BE2C (cell line): ENCODE results near the gene RAB27B.

Experiments
- DNase-seq: peaks from one replicate; pipeline ENCODE4 v3.0.0-alpha.2; 2020
- H3K27me3 ChIP-seq: fragments of 250-450 bp; sonication (Bioruptor Pico); 2 replicates; pipeline ENCODE4 v1.5.1; 2020; ENCODE audit warnings: mild to moderate bottlenecking
- H3K36me3 ChIP-seq: fragments of 250-450 bp; sonication (Bioruptor Pico); 2 replicates; pipeline ENCODE4 v1.5.1; 2020; ENCODE audit warnings: mild to moderate bottlenecking
- H3K4me1 ChIP-seq: fragments of 250-450 bp; sonication (Bioruptor Pico); 2 replicates; pipeline ENCODE4 v1.5.1; 2020
- H3K4me3 ChIP-seq: 2 replicates; pipeline ENCODE4 v1.5.1; 2011; ENCODE audit warnings: low read depth, low read length
- H3K9me3 ChIP-seq: fragments of 250-450 bp; sonication (Bioruptor Pico); 2 replicates; pipeline ENCODE4 v1.5.1; 2020
- TF ChIP-seq, protein P1 (sequence below): IDR thresholded peaks from 2 replicates; pipeline ENCODE4 v1.5.1; 2012; ENCODE audit warnings: mild to moderate bottlenecking, low read depth, low read length

RAB27B gene

DNA sequence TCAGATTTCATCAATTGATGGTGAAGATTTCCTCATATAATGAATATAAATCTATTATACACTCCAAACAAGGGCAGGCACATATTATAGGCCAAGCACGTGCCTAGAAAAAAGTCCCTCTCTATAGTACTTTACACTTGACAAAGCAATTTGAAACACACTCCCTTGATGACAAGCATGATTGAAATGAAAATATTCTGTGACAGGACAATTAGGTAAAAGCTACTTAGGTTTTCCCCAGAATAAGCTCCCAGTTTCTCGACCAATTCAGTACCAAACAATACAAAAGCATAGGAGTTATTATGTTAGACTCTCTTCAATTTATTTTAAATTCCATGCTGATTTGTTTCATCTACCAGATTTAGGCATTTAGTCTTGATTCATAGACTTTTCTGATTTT is 83.3 kb downstream of the RAB27B start:
- no peak for DNase-seq
- Histone ChIP-seq H3K36me3 (no peaks in the 10 kb centered on the region), H3K9me3 (no peaks in the 10 kb centered on the region), H3K4me1 (no peaks in the 10 kb centered on the region), H3K4me3 (no peak overlapping the region), H3K27me3 (no peaks in the 10 kb centered on the region)
- TF ChIP-seq, protein P1, sequence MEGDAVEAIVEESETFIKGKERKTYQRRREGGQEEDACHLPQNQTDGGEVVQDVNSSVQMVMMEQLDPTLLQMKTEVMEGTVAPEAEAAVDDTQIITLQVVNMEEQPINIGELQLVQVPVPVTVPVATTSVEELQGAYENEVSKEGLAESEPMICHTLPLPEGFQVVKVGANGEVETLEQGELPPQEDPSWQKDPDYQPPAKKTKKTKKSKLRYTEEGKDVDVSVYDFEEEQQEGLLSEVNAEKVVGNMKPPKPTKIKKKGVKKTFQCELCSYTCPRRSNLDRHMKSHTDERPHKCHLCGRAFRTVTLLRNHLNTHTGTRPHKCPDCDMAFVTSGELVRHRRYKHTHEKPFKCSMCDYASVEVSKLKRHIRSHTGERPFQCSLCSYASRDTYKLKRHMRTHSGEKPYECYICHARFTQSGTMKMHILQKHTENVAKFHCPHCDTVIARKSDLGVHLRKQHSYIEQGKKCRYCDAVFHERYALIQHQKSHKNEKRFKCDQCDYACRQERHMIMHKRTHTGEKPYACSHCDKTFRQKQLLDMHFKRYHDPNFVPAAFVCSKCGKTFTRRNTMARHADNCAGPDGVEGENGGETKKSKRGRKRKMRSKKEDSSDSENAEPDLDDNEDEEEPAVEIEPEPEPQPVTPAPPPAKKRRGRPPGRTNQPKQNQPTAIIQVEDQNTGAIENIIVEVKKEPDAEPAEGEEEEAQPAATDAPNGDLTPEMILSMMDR = no peak

DNA sequence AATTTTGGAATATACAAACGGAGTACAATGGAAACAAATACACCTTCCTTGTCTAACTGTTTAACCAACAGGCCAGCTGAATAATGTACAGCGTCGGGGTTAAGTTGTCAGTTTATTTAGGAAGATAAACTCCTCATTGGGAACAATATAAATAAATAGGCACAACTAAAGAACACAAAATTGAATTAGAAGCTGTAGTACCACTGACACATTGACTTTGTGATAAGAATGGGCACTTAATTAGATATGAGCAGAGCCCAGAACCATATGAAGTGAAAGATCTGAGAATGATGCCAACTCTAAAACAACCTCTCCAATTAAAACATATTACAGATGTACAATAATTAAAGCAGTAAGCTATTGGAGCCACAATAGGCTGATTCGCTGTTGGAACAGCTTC is 86.5 kb downstream of the RAB27B start:
- Histone ChIP-seq H3K9me3 (no peaks in the 10 kb centered on the region), H3K27me3 (no peaks in the 10 kb centered on the region), H3K4me3 (no peak overlapping the region), H3K36me3 (no peaks in the 10 kb centered on the region), H3K4me1 (peaks cover 6% of the 10 kb centered on the region; the same call in 1 of the 2 replicates)
- no peak for DNase-seq
- TF ChIP-seq, protein P1 = no peak

DNA sequence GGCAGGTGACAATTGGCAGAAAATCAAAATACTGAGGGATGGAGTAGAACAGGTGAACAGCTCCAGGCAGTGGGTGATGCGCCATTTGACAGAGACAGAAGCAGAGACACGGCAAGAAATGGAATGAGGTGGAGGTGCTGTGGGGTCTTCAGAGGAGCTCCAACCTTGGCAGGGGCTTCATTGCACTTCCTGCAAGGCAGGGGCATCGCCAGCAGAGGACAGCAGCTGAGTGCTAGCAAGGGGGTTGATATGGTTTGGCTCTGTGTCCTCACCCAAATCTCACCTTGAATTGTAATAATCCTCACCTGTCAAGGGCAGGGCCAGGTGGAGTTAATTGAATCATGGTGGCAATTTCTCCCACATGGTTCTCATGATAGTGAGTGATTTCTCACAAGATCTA is 88.2 kb downstream of the RAB27B start:
- Histone ChIP-seq H3K36me3 (no peaks in the 10 kb centered on the region), H3K4me1 (peaks cover 6% of the 10 kb centered on the region; the same call in 1 of the 2 replicates), H3K27me3 (no peaks in the 10 kb centered on the region), H3K4me3 (no peak overlapping the region), H3K9me3 (no peaks in the 10 kb centered on the region)
- TF ChIP-seq, protein P1 = 0 out of 2 replicates have a peak, but pooled peaks have one; percentile 5
- no peak for DNase-seq

DNA sequence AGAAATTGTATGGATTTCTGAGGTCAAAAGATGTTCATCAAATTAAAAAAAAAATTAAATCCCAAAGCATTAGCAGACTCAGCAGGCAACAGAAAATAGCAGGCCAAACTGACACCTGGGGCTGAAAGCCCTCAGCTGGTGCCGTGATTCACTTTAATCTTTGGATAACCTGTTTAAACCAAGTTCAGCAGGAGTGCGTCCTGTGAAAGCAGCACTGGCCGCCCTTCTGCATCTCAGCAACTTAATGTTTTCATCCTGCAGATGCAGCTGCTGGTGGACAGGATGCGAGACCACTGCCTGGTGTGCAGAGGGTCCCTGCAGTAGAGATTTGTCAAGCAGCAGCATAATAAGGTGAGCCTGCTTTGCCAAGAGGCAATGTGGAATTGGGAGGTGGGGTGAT is 89.8 kb downstream of the RAB27B start:
- no peaks in the 10 kb centered on the region for H3K9me3 ChIP-seq
- peak; percentile 42 for DNase-seq
- TF ChIP-seq, protein P1 = no peak
- no peaks in the 10 kb centered on the region for H3K27me3 ChIP-seq
- H3K4me3 ChIP-seq = no peak overlapping the region
- no peaks in the 10 kb centered on the region for H3K36me3 ChIP-seq
- H3K4me1 ChIP-seq = peaks cover 6% of the 10 kb centered on the region; the same call in 1 of the 2 replicates

DNA sequence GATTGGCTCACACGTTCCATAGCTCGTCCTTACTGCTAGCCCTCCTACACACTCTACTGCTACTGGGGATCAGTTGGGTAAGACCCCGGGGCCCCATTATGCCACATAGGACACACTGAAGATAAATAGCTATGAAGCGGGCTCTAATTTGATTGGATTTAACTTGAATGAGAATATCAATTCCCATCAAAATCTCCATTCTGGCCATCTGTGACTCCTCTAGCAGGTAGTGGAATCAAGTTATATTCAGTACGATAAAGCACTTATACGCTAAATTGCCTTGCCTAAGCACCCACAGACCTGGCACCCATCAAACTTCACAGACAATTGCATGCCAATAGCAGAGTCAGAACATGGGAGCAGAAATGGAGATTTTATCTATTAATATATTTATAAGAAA is 91.1 kb downstream of the RAB27B start:
- Histone ChIP-seq H3K9me3 (no peaks in the 10 kb centered on the region), H3K4me1 (peaks cover 6% of the 10 kb centered on the region; the same call in 1 of the 2 replicates), H3K27me3 (no peaks in the 10 kb centered on the region), H3K4me3 (peak overlapping the region; percentile 15; the same call in 1 of the 2 replicates), H3K36me3 (no peaks in the 10 kb centered on the region)
- TF ChIP-seq, protein P1 = no peak
- peak; percentile 24 for DNase-seq

DNA sequence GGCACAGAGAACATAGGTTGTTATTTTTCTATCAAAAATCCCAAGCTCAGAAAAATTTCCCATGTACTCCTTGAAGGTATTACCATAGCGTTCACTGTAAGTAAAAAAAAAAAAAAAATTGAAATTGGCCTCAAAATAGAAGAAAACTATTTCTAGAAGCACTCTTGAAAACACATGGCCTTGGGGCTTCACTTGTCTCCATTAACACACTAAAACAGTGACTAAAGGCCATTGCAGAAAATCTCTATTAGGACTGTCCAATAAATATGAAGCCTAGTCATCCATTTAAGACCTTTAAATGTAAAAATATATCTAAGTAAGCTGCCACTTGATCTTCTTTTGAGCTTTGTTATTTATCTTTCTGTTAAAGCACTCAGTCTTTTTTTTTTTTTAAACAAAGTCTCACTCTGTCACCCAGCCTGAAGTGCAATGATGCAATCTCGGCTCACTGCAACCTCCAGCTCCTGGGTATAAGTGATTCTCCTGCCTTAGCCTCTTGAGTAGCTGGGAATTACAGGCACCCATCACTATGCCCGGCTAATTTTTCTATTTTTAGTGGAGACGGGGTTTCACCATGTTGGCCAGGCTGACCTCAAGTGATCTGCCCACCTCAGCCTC is 95.2 kb downstream of the RAB27B start:
- Histone ChIP-seq H3K36me3 (no peaks in the 10 kb centered on the region), H3K4me3 (no peak overlapping the region), H3K4me1 (peaks cover 4% of the 10 kb centered on the region; the same call in 1 of the 2 replicates), H3K9me3 (no peaks in the 10 kb centered on the region), H3K27me3 (no peaks in the 10 kb centered on the region)
- no peak for DNase-seq
- TF ChIP-seq, protein P1 = no peak
